ENCODE measurements around the gene ATL2. TPM values are rescaled to one million over a fixed set of nuclear protein-coding genes. Genes with fewer than 3 reads are reported as not detected.

Gene ATL2
- total RNA-seq, 2 experiments from 2014 or later = 47.9 to 51.9 TPM

GRCh38 chr2:38381381-38382143 lies 4.5 kb upstream of the ATL2 start:
- CTCF ChIA-PET = interaction anchor here (1.1 to 1.4 kb wide), 3 partner anchors 66 to 305 kb away, joined by 3 read pairs; no protein-coding TSS in a partner anchor
- no peak for DNase-seq
- no peaks in the 10 kb centered on the region for H3K9me3 Mint-ChIP-seq
- no peak overlapping the region for H3K4me3 Mint-ChIP-seq
- H3K27me3 Mint-ChIP-seq = peaks cover 1% of the 10 kb centered on the region
- POLR2A ChIA-PET = interaction anchor here (1.0 kb wide), 1 partner anchor 19 kb away, joined by 3 read pairs; no protein-coding TSS in a partner anchor
- H3K36me3 Mint-ChIP-seq (ENCODE audit: low read depth) = no peaks in the 10 kb centered on the region
- peaks cover 30% of the 10 kb centered on the region for H3K4me1 Mint-ChIP-seq
- no peak overlapping the region for H3K27ac Mint-ChIP-seq

- ChIA-PET CTCF (no interaction called here), POLR2A (interaction anchor here (1.1 to 1.2 kb wide), 2 partner anchors 8 to 371 kb away, joined by 3 to 5 read pairs; partner anchors contain the start of gene SRSF7)
- peaks cover 37% of the 10 kb centered on the region for H3K4me1 Mint-ChIP-seq
- no peaks in the 10 kb centered on the region for H3K9me3 Mint-ChIP-seq
- peaks cover 1% of the 10 kb centered on the region for H3K27me3 Mint-ChIP-seq
- H3K27ac Mint-ChIP-seq = peak overlapping the region; percentile 45
- no peaks in the 10 kb centered on the region for H3K36me3 Mint-ChIP-seq (ENCODE audit: low read depth)
- H3K4me3 Mint-ChIP-seq = peak overlapping the region; percentile 11
- DNase-seq = no peak
Measured at GRCh38 chr2:38380397-38381130, 3.5 kb upstream of the ATL2 start.

- Mint-ChIP-seq H3K36me3 (ENCODE audit: low read depth) (peaks cover 7% of the 10 kb centered on the region), H3K27me3 (peaks cover 1% of the 10 kb centered on the region), H3K27ac (peak overlapping the region; percentile 76), H3K9me3 (no peaks in the 10 kb centered on the region), H3K4me3 (peak overlapping the region; percentile 88), H3K4me1 (peaks cover 49% of the 10 kb centered on the region)
- POLR2A ChIA-PET = interaction anchor here (0.7 to 3.4 kb wide), 26 partner anchors 8 to 452 kb away, joined by 3 to 27 read pairs (median 4); partner anchors contain the start of genes RMDN2 and SRSF7
- CTCF ChIA-PET = interaction anchor here (0.6 to 3.3 kb wide), 13 partner anchors 10 to 305 kb away, joined by 3 to 29 read pairs (median 5); no protein-coding TSS in a partner anchor
- DNase-seq = peak; percentile 64
Measured at GRCh38 chr2:38376346-38377049, 575 bp downstream of the ATL2 start.

- POLR2A ChIA-PET = interaction anchor here (0.7 to 3.4 kb wide), 26 partner anchors 10 to 451 kb away, joined by 3 to 27 read pairs (median 4); partner anchors contain the start of genes RMDN2 and SRSF7
- Mint-ChIP-seq H3K36me3 (ENCODE audit: low read depth) (peaks cover 7% of the 10 kb centered on the region), H3K4me3 (peak overlapping the region; percentile 88), H3K27ac (peak overlapping the region; percentile 76), H3K27me3 (peaks cover 1% of the 10 kb centered on the region), H3K4me1 (peaks cover 49% of the 10 kb centered on the region), H3K9me3 (no peaks in the 10 kb centered on the region)
- no peak for DNase-seq
- CTCF ChIA-PET = interaction anchor here (0.6 to 3.3 kb wide), 14 partner anchors 10 to 396 kb away, joined by 3 to 29 read pairs (median 4); no protein-coding TSS in a partner anchor
Measured at GRCh38 chr2:38375696-38376345, 1.3 kb downstream of the ATL2 start.

- ChIA-PET CTCF (interaction anchor here (0.6 to 3.3 kb wide), 6 partner anchors 9 to 849 kb away, joined by 3 to 29 read pairs (median 10); no protein-coding TSS in a partner anchor), POLR2A (interaction anchor here (0.8 to 3.3 kb wide), 10 partner anchors 9 to 376 kb away, joined by 3 to 27 read pairs (median 5); partner anchors contain the start of gene SRSF7)
- Mint-ChIP-seq H3K9me3 (no peaks in the 10 kb centered on the region), H3K36me3 (ENCODE audit: low read depth) (peaks cover 7% of the 10 kb centered on the region), H3K4me3 (peak overlapping the region; percentile 19), H3K27me3 (no peaks in the 10 kb centered on the region), H3K4me1 (peaks cover 43% of the 10 kb centered on the region), H3K27ac (no peak overlapping the region)
- DNase-seq = no peak
Measured at GRCh38 chr2:38374984-38375383, 2.1 kb downstream of the ATL2 start.

GRCh38 chr2:38371235-38371634 lies 5.8 kb downstream of the ATL2 start:
- POLR2A ChIA-PET = interaction anchor here (1.2 kb wide), 1 partner anchor 18 kb away, joined by 3 read pairs; no protein-coding TSS in a partner anchor
- H3K9me3 Mint-ChIP-seq = no peaks in the 10 kb centered on the region
- peaks cover 31% of the 10 kb centered on the region for H3K4me1 Mint-ChIP-seq
- H3K4me3 Mint-ChIP-seq = no peak overlapping the region
- DNase-seq = no peak
- H3K36me3 Mint-ChIP-seq (ENCODE audit: low read depth) = peaks cover 10% of the 10 kb centered on the region
- no peaks in the 10 kb centered on the region for H3K27me3 Mint-ChIP-seq
- CTCF ChIA-PET = no interaction called here
- H3K27ac Mint-ChIP-seq = no peak overlapping the region

- Mint-ChIP-seq H3K4me1 (peaks cover 27% of the 10 kb centered on the region), H3K9me3 (no peaks in the 10 kb centered on the region), H3K27me3 (no peaks in the 10 kb centered on the region), H3K27ac (no peak overlapping the region), H3K36me3 (ENCODE audit: low read depth) (peaks cover 10% of the 10 kb centered on the region), H3K4me3 (no peak overlapping the region)
- POLR2A ChIA-PET = interaction anchor here (1.2 kb wide), 1 partner anchor 17 kb away, joined by 3 read pairs; no protein-coding TSS in a partner anchor
- CTCF ChIA-PET = interaction anchor here (0.7 kb wide), 1 partner anchor 95 kb away, joined by 4 read pairs; no protein-coding TSS in a partner anchor
- DNase-seq = no peak
Measured at GRCh38 chr2:38370664-38371063, 6.4 kb downstream of the ATL2 start.

GRCh38 chr2:38362232-38362631 lies 14.8 kb downstream of the ATL2 start:
- no peak overlapping the region for H3K4me3 Mint-ChIP-seq
- CTCF ChIA-PET = interaction anchor here (2.5 kb wide), 1 partner anchor 146 kb away, joined by 8 read pairs; no protein-coding TSS in a partner anchor
- DNase-seq = no peak
- POLR2A ChIA-PET = interaction anchor here (0.6 to 1.5 kb wide), 4 partner anchors 9 to 76 kb away, joined by 3 to 6 read pairs (median 4); no protein-coding TSS in a partner anchor
- peaks cover 7% of the 10 kb centered on the region for H3K4me1 Mint-ChIP-seq
- H3K36me3 Mint-ChIP-seq (ENCODE audit: low read depth) = peaks cover 6% of the 10 kb centered on the region
- H3K9me3 Mint-ChIP-seq = no peaks in the 10 kb centered on the region
- H3K27ac Mint-ChIP-seq = no peak overlapping the region
- H3K27me3 Mint-ChIP-seq = no peaks in the 10 kb centered on the region

GRCh38 chr2:38360177-38360576 lies 16.9 kb downstream of the ATL2 start:
- no peak overlapping the region for H3K27ac Mint-ChIP-seq
- H3K9me3 Mint-ChIP-seq = no peaks in the 10 kb centered on the region
- peaks cover 4% of the 10 kb centered on the region for H3K36me3 Mint-ChIP-seq (ENCODE audit: low read depth)
- no peak for DNase-seq
- no peak overlapping the region for H3K4me3 Mint-ChIP-seq
- peaks cover 4% of the 10 kb centered on the region for H3K4me1 Mint-ChIP-seq
- H3K27me3 Mint-ChIP-seq = no peaks in the 10 kb centered on the region
- ChIA-PET POLR2A (interaction anchor here (0.7 kb wide), 1 partner anchor 17 kb away, joined by 3 read pairs; no protein-coding TSS in a partner anchor), CTCF (interaction anchor here (2.5 kb wide), 1 partner anchor 148 kb away, joined by 8 read pairs; no protein-coding TSS in a partner anchor)

- ChIA-PET CTCF (interaction anchor here (0.9 kb wide), 1 partner anchor 155 kb away, joined by 5 read pairs; no protein-coding TSS in a partner anchor), POLR2A (interaction anchor here (1.2 to 2.8 kb wide), 5 partner anchors 10 to 398 kb away, joined by 3 to 9 read pairs (median 4); partner anchors contain the start of gene SRSF7)
- Mint-ChIP-seq H3K27ac (no peak overlapping the region), H3K36me3 (ENCODE audit: low read depth) (peaks cover 28% of the 10 kb centered on the region), H3K27me3 (no peaks in the 10 kb centered on the region), H3K9me3 (peaks cover 3% of the 10 kb centered on the region), H3K4me1 (peaks cover 25% of the 10 kb centered on the region), H3K4me3 (peak overlapping the region; percentile 28)
- DNase-seq = no peak
Measured at GRCh38 chr2:38353402-38353801, 23.7 kb downstream of the ATL2 start.

GRCh38 chr2:38352336-38352735 lies 24.7 kb downstream of the ATL2 start:
- Mint-ChIP-seq H3K27ac (no peak overlapping the region), H3K4me1 (peaks cover 25% of the 10 kb centered on the region), H3K36me3 (ENCODE audit: low read depth) (peaks cover 30% of the 10 kb centered on the region), H3K4me3 (no peak overlapping the region), H3K27me3 (no peaks in the 10 kb centered on the region), H3K9me3 (peaks cover 3% of the 10 kb centered on the region)
- DNase-seq = no peak
- ChIA-PET POLR2A (interaction anchor here (1.4 to 2.8 kb wide), 3 partner anchors 11 to 24 kb away, joined by 4 to 9 read pairs (median 6); no protein-coding TSS in a partner anchor), CTCF (no interaction called here)
